SK-N-MC (cell line): ENCODE results near the gene PRKD1.
"Not testable (repeated sequence)": the region's sequence is repeated elsewhere in the genome, so short reads cannot be mapped to it uniquely, and the experiment has no call there.

Experiments
- DNase-seq: peaks from one replicate; pipeline ENCODE4 v3.0.0-alpha.2; 2011; ENCODE audit warnings: low read depth, low spot score
- H3K27ac ChIP-seq: fragments of 200-600 bp; sonication (generic); 2 replicates; pipeline ENCODE4 v1.5.1; 2016; ENCODE audit warnings: mixed run types
- H3K36me3 ChIP-seq: fragments of 200-600 bp; sonication (generic); 2 replicates; pipeline ENCODE4 v1.6.1; 2017; ENCODE audit warnings: antibody characterized with exemption, low read length, mixed read lengths; ENCODE audit not compliant: insufficient read depth
- H3K4me3 ChIP-seq: fragments of 200-600 bp; sonication (generic); 2 replicates; pipeline ENCODE4 v1.5.1; 2016
- H3K9ac ChIP-seq: fragments of 200-600 bp; sonication (generic); 2 replicates; pipeline ENCODE4 v1.8.0; 2017; ENCODE audit warnings: mixed run types, mixed read lengths; ENCODE audit not compliant: insufficient read length
- H3K9me3 ChIP-seq: fragments of 200-600 bp; sonication (generic); 2 replicates; pipeline ENCODE4 v1.6.1; 2017; ENCODE audit warnings: low read depth, mild to moderate bottlenecking, antibody characterized with exemption, low read length, moderate library complexity, mixed read lengths
- EZH2 ChIP-seq: fragments of 200-600 bp; sonication (generic); IDR thresholded peaks from one replicate; pipeline ENCODE4 v1.6.1; 2017; ENCODE audit warnings: antibody characterized with exemption
- FOXP2 ChIP-seq: optimal IDR thresholded peaks from 2 replicates; pipeline ENCODE3; 2011; ENCODE audit warnings: mild to moderate bottlenecking, moderate library complexity; ENCODE audit not compliant: insufficient read depth; ENCODE audit errors: extremely low read length, control extremely low read depth
- POLR2AphosphoS5 ChIP-seq: IDR thresholded peaks from 2 replicates; pipeline ENCODE4 v1.6.1; 2012; ENCODE audit warnings: mild to moderate bottlenecking, low read depth, low read length, borderline replicate concordance

Gene PRKD1

GRCh38 chr14:29853272-29853671 is 74.4 kb downstream of the PRKD1 start:
- Histone ChIP-seq H3K27ac (no peak overlapping the region), H3K4me3 (no peak overlapping the region), H3K9ac (no peak overlapping the region), H3K36me3 (no peaks in the 10 kb centered on the region), H3K9me3 (no peaks in the 10 kb centered on the region)
- TF ChIP-seq FOXP2 (no peak), POLR2AphosphoS5 (no peak), EZH2 (no peak)
- no peak for DNase-seq

GRCh38 chr14:29851397-29851796 is 76.2 kb downstream of the PRKD1 start:
- TF ChIP-seq FOXP2 (no peak), EZH2 (no peak), POLR2AphosphoS5 (no peak)
- no peaks in the 10 kb centered on the region for H3K36me3 ChIP-seq
- no peak overlapping the region for H3K9ac ChIP-seq
- DNase-seq = no peak
- no peak overlapping the region for H3K4me3 ChIP-seq
- H3K9me3 ChIP-seq = no peaks in the 10 kb centered on the region
- no peak overlapping the region for H3K27ac ChIP-seq

- H3K9me3 ChIP-seq = no peaks in the 10 kb centered on the region
- no peak for DNase-seq
- TF ChIP-seq FOXP2 (no peak), POLR2AphosphoS5 (no peak), EZH2 (no peak)
- no peak overlapping the region for H3K4me3 ChIP-seq
- no peak overlapping the region for H3K27ac ChIP-seq
- H3K36me3 ChIP-seq = no peaks in the 10 kb centered on the region
- no peak overlapping the region for H3K9ac ChIP-seq
These were observed 80.6 kb downstream of the PRKD1 start for GRCh38 chr14:29847056-29847380.

GRCh38 chr14:29846339-29847055 is 81.2 kb downstream of the PRKD1 start:
- DNase-seq = no peak
- H3K36me3 ChIP-seq = no peaks in the 10 kb centered on the region
- TF ChIP-seq FOXP2 = no peak
- no peak for TF ChIP-seq EZH2
- TF ChIP-seq POLR2AphosphoS5 = no peak
- no peak overlapping the region for H3K4me3 ChIP-seq
- H3K9ac ChIP-seq = no peak overlapping the region
- no peaks in the 10 kb centered on the region for H3K9me3 ChIP-seq
- H3K27ac ChIP-seq = no peak overlapping the region

- no peak overlapping the region for H3K27ac ChIP-seq
- H3K9ac ChIP-seq = no peak overlapping the region
- H3K4me3 ChIP-seq = no peak overlapping the region
- H3K9me3 ChIP-seq = no peaks in the 10 kb centered on the region; the same call in 1 of the 2 replicates
- TF ChIP-seq POLR2AphosphoS5 = no peak
- TF ChIP-seq EZH2 = no peak
- TF ChIP-seq FOXP2 = no peak
- no peak for DNase-seq
- no peaks in the 10 kb centered on the region for H3K36me3 ChIP-seq
These were observed 83.7 kb downstream of the PRKD1 start for GRCh38 chr14:29843981-29844380.

- no peaks in the 10 kb centered on the region; the same call in 1 of the 2 replicates for H3K9me3 ChIP-seq
- DNase-seq = no peak
- no peak overlapping the region for H3K27ac ChIP-seq
- no peaks in the 10 kb centered on the region for H3K36me3 ChIP-seq
- TF ChIP-seq EZH2 (no peak), POLR2AphosphoS5 (no peak), FOXP2 (no peak)
- no peak overlapping the region for H3K4me3 ChIP-seq
- no peak overlapping the region for H3K9ac ChIP-seq
These were observed 85.4 kb downstream of the PRKD1 start for GRCh38 chr14:29842228-29842627.

GRCh38 chr14:29840369-29840892 is 87.2 kb downstream of the PRKD1 start:
- not testable (repeated sequence) for H3K27ac ChIP-seq, H3K36me3 ChIP-seq, H3K9me3 ChIP-seq, H3K9ac ChIP-seq, H3K4me3 ChIP-seq, DNase-seq

- DNase-seq, H3K27ac ChIP-seq, H3K4me3 ChIP-seq, H3K9me3 ChIP-seq, H3K36me3 ChIP-seq, H3K9ac ChIP-seq: not testable (repeated sequence)
These were observed 88.0 kb downstream of the PRKD1 start for GRCh38 chr14:29839691-29840090.

GRCh38 chr14:29838752-29839151 is 88.9 kb downstream of the PRKD1 start:
- Histone ChIP-seq H3K4me3 (no peak overlapping the region), H3K36me3 (no peaks in the 10 kb centered on the region), H3K27ac (no peak overlapping the region), H3K9me3 (no peaks in the 10 kb centered on the region; the same call in 1 of the 2 replicates), H3K9ac (no peak overlapping the region)
- no peak for DNase-seq
- TF ChIP-seq POLR2AphosphoS5 (no peak), EZH2 (no peak)
